ENCODE data around the gene CSTA. TPM values are rescaled to one million over a fixed set of nuclear protein-coding genes. Genes with fewer than 3 reads are reported as not detected.

The CSTA gene
- total and polyA plus RNA-seq, 4 donors: 3.6 to 11.4 (median 7.5) TPM

DNA sequence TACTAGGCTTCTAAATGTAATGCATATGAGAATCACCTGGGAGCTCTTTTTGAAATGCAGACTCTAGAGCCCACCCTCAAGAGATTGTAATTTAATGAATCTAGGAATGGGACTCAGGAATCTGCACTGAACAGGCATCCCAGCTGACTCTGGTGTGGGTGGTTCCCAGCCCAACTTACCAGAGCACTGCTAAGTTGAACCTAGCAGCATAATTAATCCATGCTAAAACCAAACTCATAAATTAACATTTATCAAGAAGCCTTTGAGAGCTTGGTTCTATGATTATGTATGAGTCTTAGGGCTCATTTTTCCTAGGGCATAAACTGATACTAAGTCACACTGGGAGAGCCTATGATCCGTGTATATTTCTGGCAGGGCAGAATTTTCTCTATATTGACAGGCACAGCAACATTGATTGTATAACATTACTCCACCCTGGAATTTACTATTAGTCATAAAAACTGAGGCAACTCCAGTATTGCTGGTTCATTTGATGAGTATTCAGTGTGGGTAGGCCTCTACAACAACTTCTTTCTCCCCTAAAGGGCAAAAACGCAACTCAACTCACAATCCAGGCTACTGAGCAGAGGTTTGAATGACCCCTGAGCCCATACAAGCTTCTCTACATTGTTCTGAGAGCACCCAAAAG is 10.7 kb upstream of the CSTA start:
- ATAC-seq (ENCODE audit: low FRiP score) (no peak), DNase-seq (no peak)
- no peaks in the 10 kb centered on the region for H3K36me3 ChIP-seq (ENCODE audit: control insufficient read depth in 1 of 2, insufficient read depth in 2 of 2, low read length in 1 of 2)
- intact Hi-C loops (cut with DNase I): no loop called here
- no peaks in the 10 kb centered on the region for H3K4me1 ChIP-seq (ENCODE audit: control insufficient read depth in 1 of 2, insufficient read depth in 2 of 2, low read length in 2 of 2)
- peaks cover 5% of the 10 kb centered on the region for H3K9me3 ChIP-seq (ENCODE audit: control insufficient read depth, low read length)
- no peak overlapping the region for H3K4me3 ChIP-seq (ENCODE audit: low read length in 2 of 2)
- H3K27me3 ChIP-seq (ENCODE audit: control insufficient read depth in 1 of 2, insufficient read depth in 2 of 2, low read length in 1 of 2): no peaks in the 10 kb centered on the region
- H3K27ac ChIP-seq (ENCODE audit: low read depth in 1 of 2, low read length in 2 of 2): no peak overlapping the region
- 71 to 80% methylated on average over 2 of the region's 2 CpGs for WGBS, 2 donors

DNA sequence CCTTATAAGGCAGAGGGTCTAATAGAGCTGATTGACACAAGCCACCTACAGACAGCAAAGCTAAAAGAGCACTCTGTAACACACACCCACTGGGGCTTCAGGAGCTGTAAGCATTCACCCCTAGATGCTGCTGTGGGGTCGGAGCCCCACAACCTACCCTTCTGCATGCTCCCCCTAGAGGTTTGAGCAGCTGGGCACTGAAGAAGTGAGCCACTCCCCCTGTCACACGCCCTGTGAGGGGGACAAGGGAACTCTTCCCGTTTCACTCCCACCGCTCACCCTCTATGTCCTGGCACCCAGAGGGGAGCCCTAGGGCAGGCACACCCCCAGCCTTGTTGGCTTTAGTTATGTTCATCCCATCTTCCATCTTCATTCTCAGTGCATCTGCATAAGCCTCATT is 9.4 kb upstream of the CSTA start:
- WGBS, 2 donors: 32 to 34% methylated on average over 4 of the region's 4 CpGs

DNA sequence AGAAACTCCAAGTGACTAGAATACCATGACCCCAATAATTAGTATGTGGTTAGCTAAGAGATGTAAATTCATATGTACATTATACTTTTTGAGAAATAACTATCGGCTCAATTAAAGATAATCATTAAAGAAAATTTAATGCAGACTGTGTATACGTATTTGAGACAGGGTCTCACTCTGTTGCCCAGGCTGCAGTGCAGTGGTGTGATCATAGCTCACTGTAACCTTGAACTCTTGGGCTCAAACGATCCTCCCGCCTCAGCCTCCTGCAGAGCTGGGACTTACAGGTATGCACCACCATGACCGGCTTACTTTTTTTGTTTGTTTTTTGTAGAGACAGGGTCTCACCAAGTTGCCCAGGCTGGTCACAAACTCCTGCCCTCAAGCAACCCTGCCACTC is 8.7 kb upstream of the CSTA start:
- no peak overlapping the region for H3K4me3 ChIP-seq (ENCODE audit: low read length in 2 of 2)
- H3K9me3 ChIP-seq (ENCODE audit: control insufficient read depth, low read length): peaks cover 8% of the 10 kb centered on the region
- ATAC-seq (ENCODE audit: low FRiP score) (no peak), DNase-seq (no peak)
- H3K4me1 ChIP-seq (ENCODE audit: control insufficient read depth in 1 of 2, insufficient read depth in 2 of 2, low read length in 2 of 2): no peaks in the 10 kb centered on the region
- no peak overlapping the region for H3K27ac ChIP-seq (ENCODE audit: low read depth in 1 of 2, low read length in 2 of 2)
- no peaks in the 10 kb centered on the region for H3K27me3 ChIP-seq (ENCODE audit: control insufficient read depth in 1 of 2, insufficient read depth in 2 of 2, low read length in 1 of 2)
- H3K36me3 ChIP-seq (ENCODE audit: control insufficient read depth in 1 of 2, insufficient read depth in 2 of 2, low read length in 1 of 2): no peaks in the 10 kb centered on the region
- WGBS, 2 donors: 67 to 81% methylated on average over 5 of the region's 5 CpGs
- intact Hi-C loops (cut with DNase I): no loop called here

More for the DNA sequence above, 9.4 kb upstream of the CSTA start:
- ATAC-seq (ENCODE audit: low FRiP score): no peak
- Histone ChIP-seq H3K27me3 (ENCODE audit: control insufficient read depth in 1 of 2, insufficient read depth in 2 of 2, low read length in 1 of 2) (no peaks in the 10 kb centered on the region), H3K4me1 (ENCODE audit: control insufficient read depth in 1 of 2, insufficient read depth in 2 of 2, low read length in 2 of 2) (no peaks in the 10 kb centered on the region), H3K9me3 (ENCODE audit: control insufficient read depth, low read length) (peaks cover 5% of the 10 kb centered on the region), H3K27ac (ENCODE audit: low read depth in 1 of 2, low read length in 2 of 2) (no peak overlapping the region), H3K36me3 (ENCODE audit: control insufficient read depth in 1 of 2, insufficient read depth in 2 of 2, low read length in 1 of 2) (no peaks in the 10 kb centered on the region), H3K4me3 (ENCODE audit: low read length in 2 of 2) (no peak overlapping the region)
- intact Hi-C loops (cut with DNase I): no loop called here
- no peak for DNase-seq

DNA sequence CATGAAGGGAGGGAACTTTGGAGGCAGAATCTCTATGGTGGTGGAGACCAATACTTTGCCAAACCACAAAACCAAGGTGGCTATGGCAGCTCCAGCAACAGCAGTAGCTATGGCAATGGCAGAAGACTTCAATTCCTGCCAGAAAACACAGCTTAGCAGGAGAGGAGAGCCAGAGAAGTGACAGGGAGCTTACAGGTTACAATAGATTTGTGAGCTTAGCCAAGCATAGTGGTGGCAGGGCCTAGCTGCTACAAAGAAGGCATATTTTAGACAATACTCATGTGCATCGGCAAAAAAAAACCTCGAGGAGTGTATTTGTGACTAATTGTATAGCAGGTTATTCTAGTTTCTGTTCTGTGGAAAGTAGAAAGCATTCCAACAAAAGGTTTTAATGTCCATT is 6.4 kb upstream of the CSTA start:
- intact Hi-C loops (cut with DNase I): no loop called here
- H3K4me1 ChIP-seq (ENCODE audit: control insufficient read depth in 1 of 2, insufficient read depth in 2 of 2, low read length in 2 of 2): no peaks in the 10 kb centered on the region
- no peaks in the 10 kb centered on the region for H3K36me3 ChIP-seq (ENCODE audit: control insufficient read depth in 1 of 2, insufficient read depth in 2 of 2, low read length in 1 of 2)
- H3K27ac ChIP-seq (ENCODE audit: low read depth in 1 of 2, low read length in 2 of 2): no peak overlapping the region
- H3K27me3 ChIP-seq (ENCODE audit: control insufficient read depth in 1 of 2, insufficient read depth in 2 of 2, low read length in 1 of 2): peaks cover 0 to 1% of the 10 kb centered on the region in 2 donors
- 88 to 98% methylated on average over 2 of the region's 2 CpGs for WGBS, 2 donors
- no peak for ATAC-seq (ENCODE audit: low FRiP score)
- no peak for DNase-seq
- peaks cover 8% of the 10 kb centered on the region for H3K9me3 ChIP-seq (ENCODE audit: control insufficient read depth, low read length)
- H3K4me3 ChIP-seq (ENCODE audit: low read length in 2 of 2): no peak overlapping the region

DNA sequence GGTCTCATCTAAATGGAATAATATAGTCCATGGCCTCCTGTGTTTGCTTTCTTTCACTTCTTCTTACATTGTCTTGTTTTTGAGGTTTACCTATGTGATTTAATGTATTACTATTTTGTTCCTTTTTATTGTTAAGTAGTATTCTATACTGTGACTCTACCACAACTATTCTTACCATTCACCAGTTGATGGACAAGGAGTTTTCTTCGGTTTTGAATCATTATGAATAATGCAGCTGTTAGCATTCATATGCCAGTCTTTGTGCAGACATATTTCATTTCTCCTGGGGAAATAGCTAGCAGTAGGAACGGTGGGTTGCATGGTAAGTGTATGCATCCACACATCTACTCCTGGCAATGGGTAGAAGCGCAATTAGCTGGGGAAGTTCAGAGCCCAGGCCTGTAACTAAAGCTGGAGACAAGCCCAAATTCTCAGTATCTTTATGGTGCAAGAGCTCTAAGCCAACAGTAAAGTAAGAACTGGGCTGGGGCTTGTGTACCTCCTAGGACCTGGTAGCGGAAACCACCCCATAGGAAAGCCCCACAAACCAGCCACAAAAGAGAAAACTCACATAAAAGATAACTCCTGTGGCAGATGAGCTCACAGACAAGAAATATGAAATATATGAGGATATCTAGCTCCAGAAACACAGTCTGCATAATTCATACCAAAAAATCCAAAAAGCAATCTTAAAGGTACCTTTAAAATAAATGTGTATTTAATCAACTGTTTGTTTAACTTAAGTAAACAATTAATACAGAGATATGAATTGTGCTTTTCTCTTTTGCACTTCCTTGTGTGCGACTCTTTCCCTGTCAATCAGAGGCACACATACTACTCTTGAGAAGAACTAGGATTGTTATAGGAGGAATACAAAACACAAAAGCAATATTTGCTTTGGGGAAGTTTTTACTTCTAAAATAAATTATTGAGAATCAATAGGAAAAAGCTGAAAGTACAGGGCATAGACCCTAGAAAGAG is 2.7 kb upstream of the CSTA start:
- H3K27ac ChIP-seq (ENCODE audit: low read depth in 1 of 2, low read length in 2 of 2): no peak overlapping the region
- no peak overlapping the region for H3K4me3 ChIP-seq (ENCODE audit: low read length in 2 of 2)
- peaks cover 0 to 1% of the 10 kb centered on the region in 2 donors for H3K27me3 ChIP-seq (ENCODE audit: control insufficient read depth in 1 of 2, insufficient read depth in 2 of 2, low read length in 1 of 2)
- 68 to 72% methylated on average over 5 of the region's 5 CpGs for WGBS, 2 donors
- DNase-seq: no peak
- H3K4me1 ChIP-seq (ENCODE audit: control insufficient read depth in 1 of 2, insufficient read depth in 2 of 2, low read length in 2 of 2): no peaks in the 10 kb centered on the region
- ATAC-seq (ENCODE audit: low FRiP score): no peak
- H3K9me3 ChIP-seq (ENCODE audit: control insufficient read depth, low read length): peaks cover 8% of the 10 kb centered on the region
- H3K36me3 ChIP-seq (ENCODE audit: control insufficient read depth in 1 of 2, insufficient read depth in 2 of 2, low read length in 1 of 2): no peaks in the 10 kb centered on the region
- intact Hi-C loops (cut with DNase I): no loop called here

DNA sequence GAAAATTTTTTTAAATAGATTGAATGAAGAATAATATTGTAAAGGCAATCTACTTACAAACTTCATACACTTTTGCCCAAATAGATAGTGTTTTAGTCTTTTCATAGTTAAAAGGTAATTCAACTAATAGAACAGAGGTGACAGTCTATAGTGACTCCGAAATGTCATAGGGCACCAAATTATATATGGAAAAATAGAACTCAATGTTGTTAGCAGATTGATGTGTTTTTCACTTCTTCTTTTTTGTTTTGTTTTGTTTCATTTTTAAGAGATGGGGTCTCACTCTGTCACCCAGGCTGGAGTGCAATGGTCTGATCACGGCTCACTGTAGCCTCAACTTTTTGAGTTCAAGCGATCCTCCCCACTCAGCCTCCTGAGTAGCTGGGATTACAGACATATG is 721 bp downstream of the CSTA start:
- no peak for DNase-seq
- Histone ChIP-seq H3K27ac (ENCODE audit: low read depth in 1 of 2, low read length in 2 of 2) (no peak overlapping the region), H3K4me1 (ENCODE audit: control insufficient read depth in 1 of 2, insufficient read depth in 2 of 2, low read length in 2 of 2) (no peaks in the 10 kb centered on the region), H3K4me3 (ENCODE audit: low read length in 2 of 2) (no peak overlapping the region), H3K9me3 (ENCODE audit: control insufficient read depth, low read length) (peaks cover 3% of the 10 kb centered on the region), H3K36me3 (ENCODE audit: control insufficient read depth in 1 of 2, insufficient read depth in 2 of 2, low read length in 1 of 2) (no peaks in the 10 kb centered on the region), H3K27me3 (ENCODE audit: control insufficient read depth in 1 of 2, insufficient read depth in 2 of 2, low read length in 1 of 2) (peaks cover 0 to 3% of the 10 kb centered on the region in 2 donors)
- intact Hi-C loops (cut with DNase I): no loop called here
- 91 to 92% methylated on average over 3 of the region's 3 CpGs for whole genome bisulfite sequencing, 2 donors
- ATAC-seq (ENCODE audit: low FRiP score): no peak

DNA sequence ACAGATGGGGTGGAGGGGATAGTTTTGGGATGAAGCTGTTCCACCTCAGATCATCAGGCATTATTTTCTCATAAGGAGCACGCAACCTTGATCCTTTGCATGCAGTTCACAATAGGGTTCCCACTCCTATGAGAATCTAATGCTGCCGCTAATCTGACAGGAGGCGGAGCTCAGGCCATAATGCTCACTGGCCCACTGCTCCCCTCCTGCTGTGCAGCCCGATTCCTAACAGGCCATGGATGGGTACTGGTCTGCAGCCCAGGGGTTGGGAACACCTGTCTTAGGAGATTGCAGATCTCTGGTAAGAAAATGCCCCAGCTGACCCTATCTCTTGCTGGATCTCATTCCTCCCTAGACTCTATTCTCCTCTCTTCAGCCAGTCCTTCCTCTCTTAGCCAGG is 6.8 kb downstream of the CSTA start:
- Histone ChIP-seq H3K27ac (ENCODE audit: low read depth in 1 of 2, low read length in 2 of 2) (no peak overlapping the region), H3K27me3 (ENCODE audit: control insufficient read depth in 1 of 2, insufficient read depth in 2 of 2, low read length in 1 of 2) (peaks cover 0 to 2% of the 10 kb centered on the region in 2 donors), H3K36me3 (ENCODE audit: control insufficient read depth in 1 of 2, insufficient read depth in 2 of 2, low read length in 1 of 2) (no peaks in the 10 kb centered on the region), H3K9me3 (ENCODE audit: control insufficient read depth, low read length) (no peaks in the 10 kb centered on the region), H3K4me3 (ENCODE audit: low read length in 2 of 2) (no peak overlapping the region), H3K4me1 (ENCODE audit: control insufficient read depth in 1 of 2, insufficient read depth in 2 of 2, low read length in 2 of 2) (no peaks in the 10 kb centered on the region)
- no peak for ATAC-seq (ENCODE audit: low FRiP score)
- WGBS, 2 donors: 52 to 60% methylated on average over 4 of the region's 4 CpGs
- intact Hi-C loops (cut with DNase I): no loop called here
- no peak for DNase-seq

DNA sequence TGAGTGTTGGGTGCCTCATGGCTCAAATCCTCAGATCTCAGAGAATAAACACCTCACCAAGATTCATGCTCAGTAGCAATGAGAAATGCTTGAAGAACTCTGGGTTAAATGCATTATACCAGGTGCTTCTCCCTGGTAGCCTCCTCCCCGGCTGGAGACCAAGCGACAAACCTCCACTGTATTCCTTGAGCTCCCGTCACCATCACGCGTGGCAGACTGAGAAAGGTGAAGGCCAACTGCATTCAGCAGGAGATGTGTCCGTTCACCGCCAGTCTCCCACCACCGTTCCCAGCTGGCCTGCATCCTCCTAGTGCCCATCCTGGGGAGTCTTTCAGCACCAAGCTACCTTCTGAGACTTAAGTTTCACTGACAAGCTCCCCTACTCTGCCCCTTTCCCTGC is 7.5 kb downstream of the CSTA start:
- Histone ChIP-seq H3K4me1 (ENCODE audit: control insufficient read depth in 1 of 2, insufficient read depth in 2 of 2, low read length in 2 of 2) (no peaks in the 10 kb centered on the region), H3K27me3 (ENCODE audit: control insufficient read depth in 1 of 2, insufficient read depth in 2 of 2, low read length in 1 of 2) (peaks cover 0 to 2% of the 10 kb centered on the region in 2 donors), H3K36me3 (ENCODE audit: control insufficient read depth in 1 of 2, insufficient read depth in 2 of 2, low read length in 1 of 2) (no peaks in the 10 kb centered on the region), H3K9me3 (ENCODE audit: control insufficient read depth, low read length) (no peaks in the 10 kb centered on the region), H3K27ac (ENCODE audit: low read depth in 1 of 2, low read length in 2 of 2) (no peak overlapping the region), H3K4me3 (ENCODE audit: low read length in 2 of 2) (no peak overlapping the region)
- ATAC-seq (ENCODE audit: low FRiP score) (no peak), DNase-seq (no peak)
- intact Hi-C loops (cut with DNase I): no loop called here
- WGBS, 2 donors: 86 to 91% methylated on average over 8 of the region's 8 CpGs

DNA sequence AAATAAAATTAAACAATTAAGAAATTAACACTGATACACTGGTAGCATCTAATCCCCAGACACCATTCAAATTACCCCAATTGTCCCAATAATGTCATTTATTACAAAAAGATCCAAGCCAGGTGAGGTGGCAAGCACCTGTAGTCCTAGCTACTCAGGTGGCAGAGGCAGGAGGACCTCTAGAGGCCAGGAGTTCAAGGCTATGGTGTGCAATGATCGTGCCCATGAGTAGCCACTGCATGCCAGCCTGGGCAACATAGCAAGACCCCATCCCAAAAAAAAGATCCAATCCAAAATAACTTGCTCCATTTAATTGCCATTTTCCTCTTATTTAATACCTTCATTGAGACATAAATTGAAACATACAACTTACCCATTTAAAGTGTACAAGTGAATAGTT is 17.8 kb downstream of the CSTA start:
- intact Hi-C loops (cut with DNase I): no loop called here
- ATAC-seq (ENCODE audit: low FRiP score): no peak
- H3K4me3 ChIP-seq (ENCODE audit: low read length in 2 of 2): no peak overlapping the region

More for the DNA sequence above, 17.8 kb downstream of the CSTA start:
- DNase-seq: no peak
- no peaks in the 10 kb centered on the region for H3K36me3 ChIP-seq (ENCODE audit: control insufficient read depth in 1 of 2, insufficient read depth in 2 of 2, low read length in 1 of 2)
- 70 to 73% methylated on average over 1 of the region's 1 CpG for WGBS, 2 donors
- no peak overlapping the region for H3K27ac ChIP-seq (ENCODE audit: low read depth in 1 of 2, low read length in 2 of 2)
- no peaks in the 10 kb centered on the region for H3K27me3 ChIP-seq (ENCODE audit: control insufficient read depth in 1 of 2, insufficient read depth in 2 of 2, low read length in 1 of 2)
- peaks cover under 1% of the 10 kb centered on the region for H3K9me3 ChIP-seq (ENCODE audit: control insufficient read depth, low read length)
- H3K4me1 ChIP-seq (ENCODE audit: control insufficient read depth in 1 of 2, insufficient read depth in 2 of 2, low read length in 2 of 2): no peaks in the 10 kb centered on the region
